Measurements from ENCODE around the gene IMPDH2. TPM values are rescaled to one million over a fixed set of nuclear protein-coding genes. Genes with fewer than 3 reads are reported as not detected.

The IMPDH2 gene
- total RNA-seq, 1 experiment from 2014 or later: 599 TPM

DNA sequence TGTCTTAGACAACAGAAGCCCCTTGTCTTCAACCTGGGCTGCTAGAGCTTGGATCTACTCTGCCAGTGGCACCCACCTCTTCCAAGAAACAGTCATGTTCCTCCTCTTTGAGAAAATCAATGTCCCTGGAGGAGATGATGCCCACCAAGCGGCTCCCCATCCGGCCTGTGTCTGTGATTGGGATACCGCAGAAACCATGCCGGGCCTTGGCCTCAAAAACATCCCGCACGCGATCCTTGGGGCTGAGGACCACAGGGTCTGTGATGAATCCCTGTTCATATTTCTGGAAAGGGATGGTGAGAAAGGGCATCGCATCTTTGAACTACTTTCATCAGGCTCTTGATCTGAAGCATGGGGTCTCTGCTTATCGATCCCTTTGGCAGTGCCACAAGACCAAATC, 1.6 kb downstream of the IMPDH2 start:
- H3K36me3 ChIP-seq (ENCODE audit: control insufficient read depth in 1 of 2, insufficient read depth in 2 of 2, low read length in 2 of 2): peaks cover 30 to 72% of the 10 kb centered on the region in 2 experiments
- ChIA-PET RAD21 (ENCODE audit: low non-redundant PET in 1 of 2, low total read pairs in 2 of 2, uncharacterized antibody in 2 of 2, unreplicated experiment in 2 of 2) (no interaction called here), POLR2A (no interaction called here), CTCF (no interaction called here)
- peak overlapping the region; percentile 99; the same call in 1 of the 2 replicates for H3K9ac ChIP-seq (ENCODE audit: low read length)
- no peak for DNase-seq (ENCODE audit: low read depth, low spot score)
- H2AFZ ChIP-seq (ENCODE audit: low read depth, low read length, poor library complexity, severe bottlenecking): no peak overlapping the region
- intact Hi-C loops (cut with micrococcal nuclease): loop anchor here (2.0 kb wide), 1 partner anchor 67 kb away; the partner anchor contains the start of gene QRICH1
- H3K27ac ChIP-seq (ENCODE audit: low read depth, low read length): no peak overlapping the region
- no TSS peak for BruUV-seq (replicated peaks)
- H3K9me2 ChIP-seq (ENCODE audit: insufficient read depth): no peaks in the 10 kb centered on the region
- TF ChIP-seq TCF7L2 (IDR thresholded peaks at IDR 0.05; ENCODE audit: borderline replicate concordance, extremely low read depth, insufficient read depth, insufficient read length) (no peak), EZH2 (IDR thresholded peaks at IDR 0.05) (no peak), FOSL1 (IDR thresholded peaks at IDR 0.05; ENCODE audit: low read depth) (no peak), POLR2AphosphoS5 (IDR thresholded peaks at IDR 0.05; ENCODE audit: low read depth, low read length) (0 out of 2 replicates have a peak, but pooled peaks have one; percentile 32), SIN3A (IDR thresholded peaks at IDR 0.05; ENCODE audit: low read depth) (no peak)
- TF ChIP-seq, protein P1, sequence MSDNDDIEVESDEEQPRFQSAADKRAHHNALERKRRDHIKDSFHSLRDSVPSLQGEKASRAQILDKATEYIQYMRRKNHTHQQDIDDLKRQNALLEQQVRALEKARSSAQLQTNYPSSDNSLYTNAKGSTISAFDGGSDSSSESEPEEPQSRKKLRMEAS (IDR thresholded peaks at IDR 0.05): no peak
- H4K20me1 ChIP-seq (ENCODE audit: insufficient read depth): peaks cover 4% of the 10 kb centered on the region; the same call in 1 of the 2 replicates
- H3K27me3 ChIP-seq (ENCODE audit: insufficient read depth, low read length): no peaks in the 10 kb centered on the region
- H3K9me3 ChIP-seq (ENCODE audit: control insufficient read depth in 1 of 2, insufficient read depth in 1 of 2, low read depth in 1 of 2, low read length in 2 of 2): no peaks in the 10 kb centered on the region
- peaks cover 66% of the 10 kb centered on the region for H3K79me2 ChIP-seq (ENCODE audit: insufficient read depth, low read length)
- H3K4me3 ChIP-seq (replicated peaks in 1 of 2; ENCODE audit: low read depth in 1 of 2, low read length in 2 of 2): peak overlapping the region in 1 of 2 experiments; percentile 97; a peak in 1 of 4 replicates
- ATAC-seq: no peak
- peaks cover 9 to 49% of the 10 kb centered on the region in 2 experiments; a peak in 3 of 4 replicates for H3K4me1 ChIP-seq (ENCODE audit: control insufficient read depth in 1 of 2, insufficient read depth in 2 of 2, low read length in 2 of 2)
- peak overlapping the region; percentile 93 for H3K4me2 ChIP-seq (ENCODE audit: low read length)

- peaks cover 9 to 52% of the 10 kb centered on the region in 2 experiments; a peak in 3 of 4 replicates for H3K4me1 ChIP-seq (ENCODE audit: control insufficient read depth in 1 of 2, insufficient read depth in 2 of 2, low read length in 2 of 2)
- H3K9me3 ChIP-seq (ENCODE audit: control insufficient read depth in 1 of 2, insufficient read depth in 1 of 2, low read depth in 1 of 2, low read length in 2 of 2): no peaks in the 10 kb centered on the region
- no peak overlapping the region for H2AFZ ChIP-seq (ENCODE audit: low read depth, low read length, poor library complexity, severe bottlenecking)
- H3K36me3 ChIP-seq (ENCODE audit: control insufficient read depth in 1 of 2, insufficient read depth in 2 of 2, low read length in 2 of 2): peaks cover 20 to 62% of the 10 kb centered on the region in 2 experiments; a peak in 3 of 4 replicates
- ChIA-PET CTCF (no interaction called here), POLR2A (interaction anchor here (2.5 kb wide), 1 partner anchor 19 kb away, joined by 8 read pairs; the partner anchor contains the start of gene WDR6), RAD21 (ENCODE audit: low non-redundant PET in 1 of 2, low total read pairs in 2 of 2, uncharacterized antibody in 2 of 2, unreplicated experiment in 2 of 2) (no interaction called here)
- peak overlapping the region; percentile 15; the same call in 1 of the 2 replicates for H3K27ac ChIP-seq (ENCODE audit: low read depth, low read length)
- H3K4me3 ChIP-seq (replicated peaks in 1 of 2; ENCODE audit: low read depth in 1 of 2, low read length in 2 of 2): no peak overlapping the region
- intact Hi-C loops (cut with micrococcal nuclease): no loop called here
- H4K20me1 ChIP-seq (ENCODE audit: insufficient read depth): peaks cover 4% of the 10 kb centered on the region; the same call in 1 of the 2 replicates
- no TSS peak for BruUV-seq (replicated peaks)
- ATAC-seq (no peak), DNase-seq (ENCODE audit: low read depth, low spot score) (no peak)
- H3K79me2 ChIP-seq (ENCODE audit: insufficient read depth, low read length): peaks cover 75% of the 10 kb centered on the region
- H3K27me3 ChIP-seq (ENCODE audit: insufficient read depth, low read length): no peaks in the 10 kb centered on the region
- no peak for TF ChIP-seq ZBTB33 (IDR thresholded peaks at IDR 0.05; ENCODE audit: extremely low read depth, insufficient replicate concordance, low read length)
- TF ChIP-seq POLR2AphosphoS5 (IDR thresholded peaks at IDR 0.05; ENCODE audit: low read depth, low read length): peak; percentile 68
- TF ChIP-seq POLR2A (IDR thresholded peaks at IDR 0.05; ENCODE audit: borderline replicate concordance, extremely low read depth, insufficient read depth, insufficient read length): peak; percentile 44
- TF ChIP-seq, protein P2, sequence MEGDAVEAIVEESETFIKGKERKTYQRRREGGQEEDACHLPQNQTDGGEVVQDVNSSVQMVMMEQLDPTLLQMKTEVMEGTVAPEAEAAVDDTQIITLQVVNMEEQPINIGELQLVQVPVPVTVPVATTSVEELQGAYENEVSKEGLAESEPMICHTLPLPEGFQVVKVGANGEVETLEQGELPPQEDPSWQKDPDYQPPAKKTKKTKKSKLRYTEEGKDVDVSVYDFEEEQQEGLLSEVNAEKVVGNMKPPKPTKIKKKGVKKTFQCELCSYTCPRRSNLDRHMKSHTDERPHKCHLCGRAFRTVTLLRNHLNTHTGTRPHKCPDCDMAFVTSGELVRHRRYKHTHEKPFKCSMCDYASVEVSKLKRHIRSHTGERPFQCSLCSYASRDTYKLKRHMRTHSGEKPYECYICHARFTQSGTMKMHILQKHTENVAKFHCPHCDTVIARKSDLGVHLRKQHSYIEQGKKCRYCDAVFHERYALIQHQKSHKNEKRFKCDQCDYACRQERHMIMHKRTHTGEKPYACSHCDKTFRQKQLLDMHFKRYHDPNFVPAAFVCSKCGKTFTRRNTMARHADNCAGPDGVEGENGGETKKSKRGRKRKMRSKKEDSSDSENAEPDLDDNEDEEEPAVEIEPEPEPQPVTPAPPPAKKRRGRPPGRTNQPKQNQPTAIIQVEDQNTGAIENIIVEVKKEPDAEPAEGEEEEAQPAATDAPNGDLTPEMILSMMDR (IDR thresholded peaks at IDR 0.05 in 2 of 3, conservative IDR thresholded peaks at IDR 0.05 in 1 of 3; ENCODE audit: borderline replicate concordance in 1 of 3, insufficient read depth in 1 of 3, low read depth in 2 of 3, low read length in 2 of 3): no peak
- no peak overlapping the region for H3K9ac ChIP-seq (ENCODE audit: low read length)
- no peak overlapping the region for H3K4me2 ChIP-seq (ENCODE audit: low read length)
- H3K9me2 ChIP-seq (ENCODE audit: insufficient read depth): no peaks in the 10 kb centered on the region
Measured at GRCh38 chr3:49026536-49026935, 2.7 kb downstream of the IMPDH2 start.

Data from HCT116 (cell line).